Suprapubic skin (tissue), 4 donors: ENCODE measurements around the gene AGAP6.
"Not testable (repeated sequence)": the region's sequence is repeated elsewhere in the genome, so short reads cannot be mapped to it uniquely, and the experiment has no call there.

Experiments
- EP300 ChIP-seq: sonication (generic); formaldehyde crosslinking; IDR thresholded peaks from one replicate; pipeline ENCODE4 v1.6.1; 2017; ENCODE audit warnings: antibody characterized with exemption
- POLR2AphosphoS5 ChIP-seq, 3 donors: sonication (generic); formaldehyde crosslinking; IDR thresholded peaks; one replicate each; pipeline ENCODE4 v1.6.1; 2017; ENCODE audit warnings: antibody characterized with exemption in 3 of 3
- TF ChIP-seq, protein P1 (sequence below), 2 donors: fragments of 200-600 bp in 1 of 2; fragments of 450-650 bp in 1 of 2; sonication (generic) in 1 of 2; IDR thresholded peaks; one replicate each; pipeline ENCODE4 v1.5.1; 2016 to 2019; ENCODE audit warnings: antibody characterized with exemption in 2 of 2, mild to moderate bottlenecking in 1 of 2, moderate library complexity in 1 of 2

DNA sequence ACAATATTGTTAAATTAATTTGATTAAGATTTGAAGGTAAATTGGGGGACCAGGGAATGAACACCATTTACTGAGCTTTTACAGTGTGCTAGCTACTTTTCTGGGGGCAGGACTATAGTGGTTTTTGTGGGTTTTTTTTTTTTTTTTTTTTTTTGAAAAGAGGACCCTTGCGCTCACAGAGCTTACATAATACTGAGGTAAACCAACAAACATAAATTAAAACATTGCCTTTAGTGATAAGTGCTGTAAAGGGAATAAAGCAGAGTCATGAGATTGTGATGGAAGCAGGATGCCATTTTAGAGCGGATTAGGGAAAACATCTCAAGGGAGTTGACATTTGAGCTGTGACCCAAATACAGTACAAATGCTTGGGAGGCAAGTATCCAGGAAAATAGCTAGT, 44.6 kb upstream of the AGAP6 start:
- TF ChIP-seq EP300; POLR2AphosphoS5 (IDR thresholded peaks at IDR 0.05): not testable (repeated sequence)
- TF ChIP-seq, protein P1, sequence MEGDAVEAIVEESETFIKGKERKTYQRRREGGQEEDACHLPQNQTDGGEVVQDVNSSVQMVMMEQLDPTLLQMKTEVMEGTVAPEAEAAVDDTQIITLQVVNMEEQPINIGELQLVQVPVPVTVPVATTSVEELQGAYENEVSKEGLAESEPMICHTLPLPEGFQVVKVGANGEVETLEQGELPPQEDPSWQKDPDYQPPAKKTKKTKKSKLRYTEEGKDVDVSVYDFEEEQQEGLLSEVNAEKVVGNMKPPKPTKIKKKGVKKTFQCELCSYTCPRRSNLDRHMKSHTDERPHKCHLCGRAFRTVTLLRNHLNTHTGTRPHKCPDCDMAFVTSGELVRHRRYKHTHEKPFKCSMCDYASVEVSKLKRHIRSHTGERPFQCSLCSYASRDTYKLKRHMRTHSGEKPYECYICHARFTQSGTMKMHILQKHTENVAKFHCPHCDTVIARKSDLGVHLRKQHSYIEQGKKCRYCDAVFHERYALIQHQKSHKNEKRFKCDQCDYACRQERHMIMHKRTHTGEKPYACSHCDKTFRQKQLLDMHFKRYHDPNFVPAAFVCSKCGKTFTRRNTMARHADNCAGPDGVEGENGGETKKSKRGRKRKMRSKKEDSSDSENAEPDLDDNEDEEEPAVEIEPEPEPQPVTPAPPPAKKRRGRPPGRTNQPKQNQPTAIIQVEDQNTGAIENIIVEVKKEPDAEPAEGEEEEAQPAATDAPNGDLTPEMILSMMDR (IDR thresholded peaks at IDR 0.05): not testable (repeated sequence)
